ENCODE measurements around the gene OR7A10.

GRCh38 chr19:14843169-14843568 lies 5.6 kb downstream of the OR7A10 start:
- no peak for TF ChIP-seq EZH2phosphoT487 (IDR thresholded peaks at IDR 0.05; ENCODE audit: insufficient read depth, low read depth)
- TF ChIP-seq EZH2 (IDR thresholded peaks at IDR 0.05; ENCODE audit: insufficient read depth, poor library complexity, severe bottlenecking): no peak
